Endothelial cell (in vitro differentiated cells): Measurements from ENCODE around the gene DIAPH2. TPM values are rescaled to one million over a fixed set of nuclear protein-coding genes. Genes with fewer than 3 reads are reported as not detected.

Source experiments
- DNase-seq: peaks from one replicate; pipeline ENCODE4 v3.0.0; 2021; ENCODE audit warnings: low spot score
- H3K27ac Mint-ChIP-seq: one replicate; pipeline ENCODE4 v1.8.0; 2021; ENCODE audit warnings: mixed read lengths, inconsistent platforms; ENCODE audit not compliant: unreplicated experiment
- H3K27me3 Mint-ChIP-seq: one replicate; pipeline ENCODE4 v1.8.0; 2021; ENCODE audit warnings: mild to moderate bottlenecking, moderate library complexity, mixed read lengths, inconsistent platforms; ENCODE audit not compliant: unreplicated experiment
- H3K36me3 Mint-ChIP-seq: one replicate; pipeline ENCODE4 v1.8.0; 2021; ENCODE audit warnings: mild to moderate bottlenecking, low read depth, mixed read lengths, inconsistent platforms; ENCODE audit not compliant: unreplicated experiment
- H3K4me1 Mint-ChIP-seq: one replicate; pipeline ENCODE4 v1.8.0; 2021; ENCODE audit warnings: mild to moderate bottlenecking, mixed read lengths, inconsistent platforms; ENCODE audit not compliant: unreplicated experiment
- H3K4me3 Mint-ChIP-seq: one replicate; pipeline ENCODE4 v1.8.0; 2021; ENCODE audit warnings: mild to moderate bottlenecking, mixed read lengths, inconsistent platforms; ENCODE audit not compliant: unreplicated experiment
- H3K9me3 Mint-ChIP-seq: one replicate; pipeline ENCODE4 v1.8.0; 2021; ENCODE audit warnings: mixed read lengths, inconsistent platforms; ENCODE audit not compliant: unreplicated experiment
- CTCF ChIP-seq: fragments of 200-600 bp; sonication (generic); IDR thresholded peaks from one replicate; pipeline ENCODE4 v1.5.0; 2021; ENCODE audit warnings: antibody characterized with exemption; ENCODE audit not compliant: unreplicated experiment
- long read RNA-seq: library from polyadenylated mRNA; unstranded; transcript quantifications from one replicate; pipeline ENCODE4 v2.0.0, GENCODE V29; 2020; ENCODE audit not compliant: unreplicated experiment
- total RNA-seq: library from RNA; stranded (reverse); fragmentation: NEBNext Ultra II Directional; extraction: Animal tissue kit (Norgen Biotek cat#: 25700); gene quantifications from one replicate; pipeline ENCODE4 v1.2.1, GENCODE V29; 2021; ENCODE audit not compliant: unreplicated experiment

The DIAPH2 gene
- 45.3 TPM for total RNA-seq
- long read RNA-seq, full-length matches to known transcripts, result 1 of 7 reads
- long read RNA-seq, partial matches to known transcripts, result 4 of 7 reads
- long read RNA-seq, other reads (novel, unspliced or antisense), result 2 of 7 reads

GRCh38 chrX:96684339-96685209, at the start of gene DIAPH2:
Gene DIAPH2, plus strand, starts transcription at chrX:96684842.
- H3K9me3 Mint-ChIP-seq, result no peaks in the 10 kb centered on the region
- H3K27ac Mint-ChIP-seq, result peak within 1 kb of the TSS; percentile 64
- H3K4me1 Mint-ChIP-seq, result peaks cover 7% of the 10 kb centered on the region
- H3K36me3 Mint-ChIP-seq, result no peaks in the 10 kb centered on the region
- DNase-seq, result peak; percentile 62
- peak within 1 kb of the TSS; percentile 96 for H3K4me3 Mint-ChIP-seq
- TF ChIP-seq CTCF, result no peak
- no peaks in the 10 kb centered on the region for H3K27me3 Mint-ChIP-seq

GRCh38 chrX:96650023-96650422, 34.6 kb upstream of the DIAPH2 start:
- Mint-ChIP-seq H3K4me3 (no peak overlapping the region), H3K9me3 (no peaks in the 10 kb centered on the region), H3K4me1 (no peaks in the 10 kb centered on the region), H3K27me3 (peaks cover 3% of the 10 kb centered on the region), H3K36me3 (no peaks in the 10 kb centered on the region), H3K27ac (no peak overlapping the region)
- no peak for TF ChIP-seq CTCF
- no peak for DNase-seq

- TF ChIP-seq CTCF, result no peak
- no peaks in the 10 kb centered on the region for H3K4me1 Mint-ChIP-seq
- H3K4me3 Mint-ChIP-seq, result no peak overlapping the region
- H3K36me3 Mint-ChIP-seq, result no peaks in the 10 kb centered on the region
- no peak for DNase-seq
- H3K27me3 Mint-ChIP-seq, result no peaks in the 10 kb centered on the region
- no peaks in the 10 kb centered on the region for H3K9me3 Mint-ChIP-seq
- no peak overlapping the region for H3K27ac Mint-ChIP-seq
Observed at GRCh38 chrX:96655947-96656623, 28.6 kb upstream of the DIAPH2 start.

GRCh38 chrX:96682516-96682915, 2.1 kb upstream of the DIAPH2 start:
- DNase-seq, result no peak
- no peak overlapping the region for H3K27ac Mint-ChIP-seq
- H3K4me1 Mint-ChIP-seq, result peaks cover 19% of the 10 kb centered on the region
- no peaks in the 10 kb centered on the region for H3K27me3 Mint-ChIP-seq
- H3K9me3 Mint-ChIP-seq, result no peaks in the 10 kb centered on the region
- H3K36me3 Mint-ChIP-seq, result no peaks in the 10 kb centered on the region
- no peak overlapping the region for H3K4me3 Mint-ChIP-seq
- no peak for TF ChIP-seq CTCF

- Mint-ChIP-seq H3K27ac (no peak overlapping the region), H3K4me3 (peak overlapping the region; percentile 96), H3K9me3 (no peaks in the 10 kb centered on the region), H3K27me3 (no peaks in the 10 kb centered on the region), H3K4me1 (peaks cover 12% of the 10 kb centered on the region), H3K36me3 (no peaks in the 10 kb centered on the region)
- DNase-seq, result no peak
- TF ChIP-seq CTCF, result no peak
Observed at GRCh38 chrX:96683997-96684338, 674 bp upstream of the DIAPH2 start.
